Body of pancreas (tissue), 4 donors: ENCODE measurements around the gene SLC26A2. TPM values are rescaled to one million over a fixed set of nuclear protein-coding genes. Genes with fewer than 3 reads are reported as not detected.

Source experiments
- ATAC-seq: fragments of 150-250 bp; one replicate; pipeline ENCODE4 v1.9.1; 2016
- DNase-seq, 4 donors: peaks; one replicate each; pipeline ENCODE4 v3.0.0-alpha.2; 2019
- H3K27ac ChIP-seq, 4 donors: fragments of 200-600 bp; sonication (generic); 1 replicate in 3 of 4; 2 replicates in 1 of 4; pipeline versions ENCODE4 v1.5.1 to v1.6.1; 2016 to 2019; ENCODE audit warnings: mild to moderate bottlenecking in 1 of 4, mixed read lengths in 1 of 4, moderate library complexity in 1 of 4
- H3K27me3 ChIP-seq, 2 donors: fragments of 200-600 bp; sonication (generic); one replicate each; pipeline ENCODE4 v1.6.0; 2016; ENCODE audit warnings: mild to moderate bottlenecking in 1 of 2
- H3K36me3 ChIP-seq, 2 donors: fragments of 200-600 bp; sonication (generic); replicated peaks in 1 of 2; 2 replicates each; pipeline ENCODE4 v1.5.1; 2016; ENCODE audit warnings: low read depth in 2 of 2; ENCODE audit not compliant: insufficient read depth in 1 of 2
- H3K4me1 ChIP-seq: fragments of 200-600 bp; sonication (generic); one replicate; pipeline ENCODE4 v1.6.0; 2016
- H3K4me3 ChIP-seq, 2 donors: fragments of 200-600 bp; sonication (generic); 1 replicate in 1 of 2; 2 replicates in 1 of 2; pipeline ENCODE4 v1.5.1; 2016 to 2019
- H3K9me3 ChIP-seq, 3 donors: fragments of 200-600 bp; sonication (generic); 1 replicate in 2 of 3; 2 replicates in 1 of 3; pipeline ENCODE4 v1.5.1; 2016
- POLR2A ChIP-seq, 3 donors: fragments of 450-650 bp; IDR thresholded peaks; one replicate each; pipeline ENCODE4 v1.6.1; 2016; ENCODE audit warnings: antibody characterized with exemption in 3 of 3, mild to moderate bottlenecking in 2 of 3
- WGBS, 2 donors: methylation state at CpG; one replicate each; pipeline ENCODE4 v1.1.5; 2017; 5-methylcytosine and 5-hydroxymethylcytosine counted together
- intact Hi-C: fragments of 100-400 bp; cut with DNase I; formaldehyde crosslinking; loops from one replicate; pipeline ENCODE4 v1.15.1; 2023
- total RNA-seq, 2 donors: library from RNA; depleted of rRNA; stranded (reverse); fragments of >200 nt; gene quantifications; one replicate each; pipeline ENCODE4 v1.1.0, GENCODE V29; 2016
- TF ChIP-seq, protein P1 (sequence below), 7 experiments: fragments of 450-650 bp in 4 of 7; fragments of 200-600 bp in 3 of 7; sonication (generic) in 3 of 7; IDR thresholded peaks; one replicate each; pipeline ENCODE4 v1.5.1; 2016 to 2019; ENCODE audit warnings: antibody characterized with exemption in 7 of 7

The SLC26A2 gene
- total RNA-seq, 2 donors from 2014 or later = 2.3 to 6.5 TPM

DNA sequence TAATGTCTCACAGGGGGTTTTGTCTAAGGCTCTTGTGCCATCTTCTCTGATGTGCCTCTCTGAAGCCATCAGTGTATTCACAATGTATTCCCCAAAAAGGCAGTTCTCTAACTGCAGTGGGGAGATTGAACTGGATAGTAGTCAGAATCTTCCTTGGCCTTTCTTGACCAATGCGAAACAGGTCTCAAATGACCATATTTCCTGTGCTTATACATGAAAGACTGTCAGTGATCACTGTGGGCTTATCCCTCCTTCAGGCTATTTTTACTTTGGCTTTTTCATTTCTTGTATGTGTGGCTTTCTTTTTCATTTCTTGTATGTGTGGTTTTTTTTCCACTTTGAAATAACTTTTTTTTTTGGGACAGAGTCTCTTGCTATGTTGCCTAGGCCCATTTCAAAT is 59.7 kb downstream of the SLC26A2 start:
- Histone ChIP-seq H3K9me3 (no peaks in the 10 kb centered on the region), H3K36me3 (peaks cover 0 to 17% of the 10 kb centered on the region in 2 donors), H3K4me3 (no peak overlapping the region), H3K27ac (no peak overlapping the region), H3K4me1 (peaks cover 8% of the 10 kb centered on the region), H3K27me3 (no peaks in the 10 kb centered on the region)
- ATAC-seq = no peak
- WGBS, 2 donors = 100% methylated on average over 1 of the region's 1 CpG
- intact Hi-C loops = no loop called here
- no peak for DNase-seq
- TF ChIP-seq, protein P1, sequence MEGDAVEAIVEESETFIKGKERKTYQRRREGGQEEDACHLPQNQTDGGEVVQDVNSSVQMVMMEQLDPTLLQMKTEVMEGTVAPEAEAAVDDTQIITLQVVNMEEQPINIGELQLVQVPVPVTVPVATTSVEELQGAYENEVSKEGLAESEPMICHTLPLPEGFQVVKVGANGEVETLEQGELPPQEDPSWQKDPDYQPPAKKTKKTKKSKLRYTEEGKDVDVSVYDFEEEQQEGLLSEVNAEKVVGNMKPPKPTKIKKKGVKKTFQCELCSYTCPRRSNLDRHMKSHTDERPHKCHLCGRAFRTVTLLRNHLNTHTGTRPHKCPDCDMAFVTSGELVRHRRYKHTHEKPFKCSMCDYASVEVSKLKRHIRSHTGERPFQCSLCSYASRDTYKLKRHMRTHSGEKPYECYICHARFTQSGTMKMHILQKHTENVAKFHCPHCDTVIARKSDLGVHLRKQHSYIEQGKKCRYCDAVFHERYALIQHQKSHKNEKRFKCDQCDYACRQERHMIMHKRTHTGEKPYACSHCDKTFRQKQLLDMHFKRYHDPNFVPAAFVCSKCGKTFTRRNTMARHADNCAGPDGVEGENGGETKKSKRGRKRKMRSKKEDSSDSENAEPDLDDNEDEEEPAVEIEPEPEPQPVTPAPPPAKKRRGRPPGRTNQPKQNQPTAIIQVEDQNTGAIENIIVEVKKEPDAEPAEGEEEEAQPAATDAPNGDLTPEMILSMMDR (IDR thresholded peaks at IDR 0.05) = no peak

GRCh38 chr5:150021491-150022157 is 61.1 kb downstream of the SLC26A2 start:
- no peaks in the 10 kb centered on the region for H3K9me3 ChIP-seq
- H3K36me3 ChIP-seq = peaks cover 0 to 22% of the 10 kb centered on the region in 2 donors
- no peaks in the 10 kb centered on the region for H3K27me3 ChIP-seq
- 83 to 86% methylated on average over 13 of the region's 13 CpGs for WGBS, 2 donors
- intact Hi-C loops = no loop called here
- TF ChIP-seq, protein P1 (IDR thresholded peaks at IDR 0.05) = no peak
- TF ChIP-seq POLR2A (IDR thresholded peaks at IDR 0.05) = no peak
- ATAC-seq (no peak), DNase-seq (peak in 1 of 4 donors; percentile 22)
- H3K4me3 ChIP-seq = no peak overlapping the region
- peaks cover 8% of the 10 kb centered on the region for H3K4me1 ChIP-seq
- peak overlapping the region in 1 of 4 donors; percentile 38 for H3K27ac ChIP-seq

- no peak overlapping the region for H3K4me3 ChIP-seq
- no peaks in the 10 kb centered on the region for H3K9me3 ChIP-seq
- peaks cover 8% of the 10 kb centered on the region for H3K4me1 ChIP-seq
- no peaks in the 10 kb centered on the region for H3K27me3 ChIP-seq
- intact Hi-C loops = no loop called here
- 68 to 90% methylated on average over 1 of the region's 1 CpG for WGBS, 2 donors
- peak overlapping the region in 1 of 4 donors; percentile 38 for H3K27ac ChIP-seq
- ATAC-seq (peak; percentile 42), DNase-seq (peak in 1 of 4 donors; percentile 13)
- H3K36me3 ChIP-seq = peaks cover 0 to 22% of the 10 kb centered on the region in 2 donors
- TF ChIP-seq POLR2A (IDR thresholded peaks at IDR 0.05) = peak in 1 of 3 donors; percentile 10
- TF ChIP-seq, protein P1 (IDR thresholded peaks at IDR 0.05) = no peak
These were observed 61.6 kb downstream of the SLC26A2 start for GRCh38 chr5:150022158-150022531.

GRCh38 chr5:150022681-150023080 is 62.1 kb downstream of the SLC26A2 start:
- H3K4me3 ChIP-seq = no peak overlapping the region
- WGBS, 2 donors = 86 to 87% methylated on average over 2 of the region's 2 CpGs
- ATAC-seq (no peak), DNase-seq (no peak)
- intact Hi-C loops = no loop called here
- H3K27me3 ChIP-seq = no peaks in the 10 kb centered on the region
- peaks cover 0 to 21% of the 10 kb centered on the region in 2 donors for H3K36me3 ChIP-seq
- TF ChIP-seq, protein P1 (IDR thresholded peaks at IDR 0.05) = no peak
- peaks cover 8% of the 10 kb centered on the region for H3K4me1 ChIP-seq
- no peaks in the 10 kb centered on the region for H3K9me3 ChIP-seq
- peak overlapping the region in 1 of 4 donors; percentile 38 for H3K27ac ChIP-seq

- peaks cover 0 to 24% of the 10 kb centered on the region in 2 donors for H3K36me3 ChIP-seq
- intact Hi-C loops = no loop called here
- no peak overlapping the region for H3K4me3 ChIP-seq
- no peaks in the 10 kb centered on the region for H3K9me3 ChIP-seq
- no peak overlapping the region for H3K27ac ChIP-seq
- peaks cover 8% of the 10 kb centered on the region for H3K4me1 ChIP-seq
- DNase-seq = no peak
- WGBS, 2 donors = 82 to 100% methylated on average over 1 of the region's 1 CpG
- no peaks in the 10 kb centered on the region for H3K27me3 ChIP-seq
- no peak for ATAC-seq
- no peak for TF ChIP-seq POLR2A (IDR thresholded peaks at IDR 0.05)
These were observed 62.6 kb downstream of the SLC26A2 start for GRCh38 chr5:150023136-150023535.
